Karpas-422 (cell line): ENCODE data around the gene SLC12A2. TPM values are rescaled to one million over a fixed set of nuclear protein-coding genes. Genes with fewer than 3 reads are reported as not detected.

Source experiments
- DNase-seq: peaks from one replicate; pipeline ENCODE4 v3.0.0-alpha.2; 2015
- H2AFZ ChIP-seq: fragments of 200-600 bp; sonication (generic); 2 replicates; pipeline ENCODE4 v1.6.1; 2014; ENCODE audit warnings: antibody characterized with exemption, low read length, mixed read lengths
- H3K27ac ChIP-seq: fragments of 200-600 bp; sonication (generic); 2 replicates; pipeline ENCODE4 v1.5.1; 2014; ENCODE audit warnings: mild to moderate bottlenecking, low read length, moderate library complexity
- H3K27me3 ChIP-seq: fragments of 200-600 bp; sonication (generic); 2 replicates; pipeline ENCODE4 v1.6.1; 2014; ENCODE audit warnings: low read length, mixed read lengths
- H3K36me3 ChIP-seq: fragments of 200-600 bp; sonication (generic); 2 replicates; pipeline ENCODE4 v1.6.1; 2014; ENCODE audit warnings: low read length, mixed read lengths; ENCODE audit not compliant: insufficient read depth
- H3K4me1 ChIP-seq: fragments of 200-600 bp; sonication (generic); 2 replicates; pipeline ENCODE4 v1.6.1; 2014; ENCODE audit warnings: mild to moderate bottlenecking, low read length, mixed read lengths
- H3K4me2 ChIP-seq: fragments of 200-600 bp; sonication (generic); 2 replicates; pipeline ENCODE4 v1.6.1; 2014; ENCODE audit warnings: low read length, low read depth, mild to moderate bottlenecking; ENCODE audit not compliant: poor library complexity, severe bottlenecking
- H3K4me3 ChIP-seq: fragments of 200-600 bp; sonication (generic); 2 replicates; pipeline ENCODE4 v1.5.1; 2014; ENCODE audit warnings: mild to moderate bottlenecking, antibody characterized with exemption, low read length, mixed read lengths
- H3K79me2 ChIP-seq: fragments of 200-600 bp; sonication (generic); 2 replicates; pipeline ENCODE4 v1.6.1; 2014; ENCODE audit warnings: mild to moderate bottlenecking, low read length, mixed read lengths
- H3K9ac ChIP-seq: fragments of 200-600 bp; sonication (generic); 2 replicates; pipeline ENCODE4 v1.6.0; 2014; ENCODE audit warnings: low read length
- H3K9me2 ChIP-seq: fragments of 200-600 bp; sonication (generic), shearing (Covaris generic); replicated peaks from 2 replicates; pipeline ENCODE4 v1.6.0; 2014; ENCODE audit warnings: mild to moderate bottlenecking, low read length, moderate library complexity; ENCODE audit not compliant: insufficient read depth
- H3K9me3 ChIP-seq: fragments of 300-700, 200-600 bp; sonication (generic); 2 replicates; pipeline ENCODE4 v1.6.1; 2014; ENCODE audit warnings: low read length, mixed read lengths
- H4K20me1 ChIP-seq: fragments of 200-600 bp; sonication (generic); 2 replicates; pipeline ENCODE4 v1.6.1; 2014; ENCODE audit warnings: mild to moderate bottlenecking, antibody characterized with exemption, low read length, low read depth; ENCODE audit not compliant: insufficient read depth
- total RNA-seq: library from RNA; depleted of rRNA; stranded (reverse); fragments of >200 nt; shearing (Covaris generic); gene quantifications from 2 replicates; pipeline ENCODE4 v1.2.3, GENCODE V29; 2014; ENCODE audit warnings: low replicate concordance

The SLC12A2 gene
- total RNA-seq, 1 experiment from 2014 or later: 297 TPM

- peaks cover 77% of the 10 kb centered on the region for H4K20me1 ChIP-seq
- 0 out of 2 replicates have a peak overlapping the region, but pooled peaks have one; percentile 5 for H3K27ac ChIP-seq
- no peak overlapping the region for H3K9ac ChIP-seq
- peaks cover 5% of the 10 kb centered on the region for H3K9me3 ChIP-seq
- no peak overlapping the region for H3K4me3 ChIP-seq
- no peaks in the 10 kb centered on the region for H3K9me2 ChIP-seq
- peaks cover 91% of the 10 kb centered on the region for H3K36me3 ChIP-seq
- peaks cover 62% of the 10 kb centered on the region for H3K4me1 ChIP-seq
- peaks cover 98% of the 10 kb centered on the region for H3K79me2 ChIP-seq
- peak overlapping the region; percentile 16 for H3K4me2 ChIP-seq
- DNase-seq: no peak
- H3K27me3 ChIP-seq: no peaks in the 10 kb centered on the region
- H2AFZ ChIP-seq: no peak overlapping the region
Measured at GRCh38 chr5:128100860-128101557, 17.4 kb downstream of the SLC12A2 start.

- H3K4me2 ChIP-seq: no peak overlapping the region
- no peaks in the 10 kb centered on the region for H3K9me2 ChIP-seq
- peaks cover 91% of the 10 kb centered on the region for H3K36me3 ChIP-seq
- H3K27me3 ChIP-seq: no peaks in the 10 kb centered on the region
- no peak for DNase-seq
- H3K9ac ChIP-seq: no peak overlapping the region
- H3K4me1 ChIP-seq: peaks cover 60% of the 10 kb centered on the region
- peaks cover 78% of the 10 kb centered on the region for H4K20me1 ChIP-seq
- 0 out of 2 replicates have a peak overlapping the region, but pooled peaks have one; percentile 5 for H3K27ac ChIP-seq
- H3K79me2 ChIP-seq: peaks cover 98% of the 10 kb centered on the region
- no peak overlapping the region for H2AFZ ChIP-seq
- H3K9me3 ChIP-seq: peaks cover 3% of the 10 kb centered on the region
- H3K4me3 ChIP-seq: no peak overlapping the region
Measured at GRCh38 chr5:128101676-128102075, 18.1 kb downstream of the SLC12A2 start.

GRCh38 chr5:128105203-128105602, 21.6 kb downstream of the SLC12A2 start:
- Histone ChIP-seq H3K9me2 (no peaks in the 10 kb centered on the region), H3K4me3 (no peak overlapping the region), H3K9me3 (no peaks in the 10 kb centered on the region), H3K79me2 (peaks cover 98% of the 10 kb centered on the region), H3K27me3 (no peaks in the 10 kb centered on the region), H4K20me1 (peaks cover 87% of the 10 kb centered on the region), H3K4me1 (peaks cover 33% of the 10 kb centered on the region), H3K9ac (no peak overlapping the region), H3K4me2 (no peak overlapping the region), H2AFZ (no peak overlapping the region), H3K27ac (peak overlapping the region; percentile 19; the same call in 1 of the 2 replicates), H3K36me3 (peaks cover 89% of the 10 kb centered on the region)
- no peak for DNase-seq

- no peak overlapping the region for H3K4me3 ChIP-seq
- peaks cover 93% of the 10 kb centered on the region for H3K79me2 ChIP-seq
- H2AFZ ChIP-seq: no peak overlapping the region
- no peak overlapping the region for H3K27ac ChIP-seq
- no peak overlapping the region for H3K9ac ChIP-seq
- H3K4me2 ChIP-seq: no peak overlapping the region
- H3K4me1 ChIP-seq: peaks cover 16% of the 10 kb centered on the region
- no peaks in the 10 kb centered on the region for H3K9me2 ChIP-seq
- H3K36me3 ChIP-seq: peaks cover 88% of the 10 kb centered on the region
- H3K9me3 ChIP-seq: no peaks in the 10 kb centered on the region
- DNase-seq: no peak
- H4K20me1 ChIP-seq: peaks cover 65% of the 10 kb centered on the region
- no peaks in the 10 kb centered on the region for H3K27me3 ChIP-seq
Measured at GRCh38 chr5:128109138-128109537, 25.6 kb downstream of the SLC12A2 start.

GRCh38 chr5:128109766-128110165, 26.2 kb downstream of the SLC12A2 start:
- Histone ChIP-seq H3K79me2 (peaks cover 95% of the 10 kb centered on the region), H3K27ac (no peak overlapping the region), H3K9me3 (no peaks in the 10 kb centered on the region), H3K4me3 (no peak overlapping the region), H3K4me2 (no peak overlapping the region), H3K9ac (no peak overlapping the region), H3K36me3 (peaks cover 92% of the 10 kb centered on the region), H3K27me3 (no peaks in the 10 kb centered on the region), H3K4me1 (peaks cover 16% of the 10 kb centered on the region), H2AFZ (no peak overlapping the region), H3K9me2 (no peaks in the 10 kb centered on the region), H4K20me1 (peaks cover 63% of the 10 kb centered on the region)
- no peak for DNase-seq

GRCh38 chr5:128111818-128112448, 28.4 kb downstream of the SLC12A2 start:
- Histone ChIP-seq H3K4me1 (peaks cover 6% of the 10 kb centered on the region; the same call in 1 of the 2 replicates), H3K4me3 (no peak overlapping the region), H3K4me2 (no peak overlapping the region), H3K9ac (no peak overlapping the region), H3K9me2 (no peaks in the 10 kb centered on the region), H3K79me2 (peaks cover 92% of the 10 kb centered on the region), H3K9me3 (no peaks in the 10 kb centered on the region), H3K27me3 (no peaks in the 10 kb centered on the region), H4K20me1 (peaks cover 44% of the 10 kb centered on the region), H3K36me3 (peaks cover 90% of the 10 kb centered on the region), H3K27ac (no peak overlapping the region), H2AFZ (no peak overlapping the region)
- DNase-seq: no peak

- no peaks in the 10 kb centered on the region for H3K27me3 ChIP-seq
- peaks cover 75% of the 10 kb centered on the region for H3K36me3 ChIP-seq
- H3K4me1 ChIP-seq: peaks cover under 1% of the 10 kb centered on the region; the same call in 1 of the 2 replicates
- DNase-seq: no peak
- no peaks in the 10 kb centered on the region for H3K9me3 ChIP-seq
- no peak overlapping the region for H2AFZ ChIP-seq
- peaks cover 64% of the 10 kb centered on the region for H3K79me2 ChIP-seq
- no peak overlapping the region for H3K27ac ChIP-seq
- H3K9me2 ChIP-seq: no peaks in the 10 kb centered on the region
- H3K4me2 ChIP-seq: no peak overlapping the region
- no peak overlapping the region for H3K9ac ChIP-seq
- H4K20me1 ChIP-seq: peaks cover 6% of the 10 kb centered on the region
- H3K4me3 ChIP-seq: no peak overlapping the region
Measured at GRCh38 chr5:128116445-128116844, 32.9 kb downstream of the SLC12A2 start.

- Histone ChIP-seq H4K20me1 (no peaks in the 10 kb centered on the region), H3K9me3 (no peaks in the 10 kb centered on the region), H3K36me3 (peaks cover 77% of the 10 kb centered on the region), H3K27me3 (no peaks in the 10 kb centered on the region), H3K4me1 (peaks cover 18% of the 10 kb centered on the region), H3K4me2 (no peak overlapping the region), H3K9me2 (no peaks in the 10 kb centered on the region), H3K27ac (no peak overlapping the region), H3K4me3 (no peak overlapping the region), H2AFZ (no peak overlapping the region), H3K79me2 (peaks cover 65% of the 10 kb centered on the region), H3K9ac (no peak overlapping the region)
- no peak for DNase-seq
Measured at GRCh38 chr5:128118214-128118613, 34.6 kb downstream of the SLC12A2 start.
